ENCODE results near the gene MRGPRE. TPM values are rescaled to one million over a fixed set of nuclear protein-coding genes. Genes with fewer than 3 reads are reported as not detected.

Gene MRGPRE
- total and polyA plus RNA-seq, 2 donors (not counting 1 experiment from before 2014, with no cell fraction given): not detected

DNA sequence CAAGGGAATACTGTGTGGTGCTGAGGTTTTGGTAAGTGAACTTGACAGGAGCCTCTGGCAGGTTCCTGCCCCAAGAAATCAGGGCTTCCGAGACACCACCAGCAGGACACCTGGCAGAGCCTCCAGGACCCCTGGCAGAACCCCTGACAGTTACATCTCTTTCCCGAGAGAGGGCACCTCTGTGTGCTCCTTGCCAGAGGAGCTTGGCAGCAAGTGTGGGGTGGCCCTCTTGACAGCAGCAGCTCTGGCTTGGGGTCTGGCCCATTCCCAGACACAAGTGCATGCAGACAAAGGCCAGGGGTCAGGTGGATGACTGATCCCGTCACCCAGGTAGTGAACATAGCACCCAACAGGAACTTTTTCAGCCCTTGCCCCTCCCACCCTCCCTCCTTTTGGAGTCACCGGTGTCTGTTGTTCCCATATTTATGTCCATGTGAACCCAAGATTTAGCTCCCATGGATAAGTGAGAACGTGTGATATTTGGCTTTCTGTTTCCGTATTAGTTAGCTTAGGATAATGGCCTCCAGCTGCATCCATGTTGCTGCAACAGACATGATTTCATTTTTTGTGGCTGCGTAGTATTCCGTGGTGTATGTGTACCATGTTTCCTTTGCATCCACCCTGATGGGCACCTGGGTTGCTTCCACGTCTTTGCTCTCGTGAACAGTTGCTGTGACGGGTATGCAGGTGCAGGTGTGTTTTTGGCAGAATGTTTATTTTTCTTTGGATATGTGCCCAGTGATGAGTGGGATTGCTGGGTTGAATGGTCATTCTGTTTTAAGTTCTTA lies 45.9 kb downstream of the MRGPRE start:
- no peak overlapping the region for H3K4me3 Mint-ChIP-seq

More for the DNA sequence above, 45.9 kb downstream of the MRGPRE start:
- Histone ChIP-seq H3K27me3 (replicated peaks in 1 of 4; ENCODE audit: control extremely low read depth in 1 of 4, control insufficient read depth in 3 of 4, insufficient read depth in 4 of 4, low read length in 3 of 4) (peaks cover 0 to 2% (median 0%) of the 10 kb centered on the region in 4 experiments), H3K4me2 (replicated peaks; ENCODE audit: low read depth, low read length, poor library complexity, severe bottlenecking) (no peak overlapping the region), H4K20me1 (ENCODE audit: control insufficient read depth, insufficient read depth, low read length, poor library complexity, severe bottlenecking) (no peaks in the 10 kb centered on the region), H3K4me3 (ENCODE audit: control extremely low read depth in 1 of 5, extremely low read depth in 1 of 5, insufficient read depth in 1 of 5, low read depth in 2 of 5, low read length in 4 of 5) (no peak overlapping the region), H2AFZ (ENCODE audit: insufficient read depth, low read depth, low read length, poor library complexity, severe bottlenecking) (no peak overlapping the region), H3K27ac (ENCODE audit: low read length in 2 of 2) (no peak overlapping the region), H3K79me2 (ENCODE audit: control insufficient read depth, insufficient read depth, low read length) (no peaks in the 10 kb centered on the region), H3K9ac (ENCODE audit: low read length) (no peak overlapping the region), H3K36me3 (replicated peaks in 1 of 2; ENCODE audit: control extremely low read depth in 1 of 2, control insufficient read depth in 1 of 2, extremely low read depth in 1 of 2, insufficient read depth in 2 of 2, low read length in 1 of 2) (no peaks in the 10 kb centered on the region), H3K4me1 (ENCODE audit: control insufficient read depth in 2 of 2, insufficient read depth in 2 of 2, low read length in 2 of 2) (no peaks in the 10 kb centered on the region), H3K9me3 (ENCODE audit: control extremely low read depth in 1 of 3, control insufficient read depth in 2 of 3, insufficient read depth in 1 of 3, low read length in 2 of 3) (peaks cover 0 to 12% (median 0%) of the 10 kb centered on the region in 3 donors)
- no peak for ATAC-seq (ENCODE audit: low read depth)
- Mint-ChIP-seq H3K4me1 (no peaks in the 10 kb centered on the region), H3K27me3 (peaks cover 5% of the 10 kb centered on the region), H3K27ac (no peak overlapping the region), H3K9me3 (ENCODE audit: insufficient read depth) (no peaks in the 10 kb centered on the region)
- intact Hi-C loops (cut with micrococcal nuclease): no loop called here
- CTCF ChIA-PET: no interaction called here
- WGBS (ENCODE audit: insufficient coverage): 94% methylated on average over 8 of the region's 11 CpGs
- no peak for TF ChIP-seq EZH2 (IDR thresholded peaks at IDR 0.05; ENCODE audit: borderline replicate concordance, insufficient read depth, low read depth, low read length, poor library complexity, severe bottlenecking)
- TF ChIP-seq, protein P1, sequence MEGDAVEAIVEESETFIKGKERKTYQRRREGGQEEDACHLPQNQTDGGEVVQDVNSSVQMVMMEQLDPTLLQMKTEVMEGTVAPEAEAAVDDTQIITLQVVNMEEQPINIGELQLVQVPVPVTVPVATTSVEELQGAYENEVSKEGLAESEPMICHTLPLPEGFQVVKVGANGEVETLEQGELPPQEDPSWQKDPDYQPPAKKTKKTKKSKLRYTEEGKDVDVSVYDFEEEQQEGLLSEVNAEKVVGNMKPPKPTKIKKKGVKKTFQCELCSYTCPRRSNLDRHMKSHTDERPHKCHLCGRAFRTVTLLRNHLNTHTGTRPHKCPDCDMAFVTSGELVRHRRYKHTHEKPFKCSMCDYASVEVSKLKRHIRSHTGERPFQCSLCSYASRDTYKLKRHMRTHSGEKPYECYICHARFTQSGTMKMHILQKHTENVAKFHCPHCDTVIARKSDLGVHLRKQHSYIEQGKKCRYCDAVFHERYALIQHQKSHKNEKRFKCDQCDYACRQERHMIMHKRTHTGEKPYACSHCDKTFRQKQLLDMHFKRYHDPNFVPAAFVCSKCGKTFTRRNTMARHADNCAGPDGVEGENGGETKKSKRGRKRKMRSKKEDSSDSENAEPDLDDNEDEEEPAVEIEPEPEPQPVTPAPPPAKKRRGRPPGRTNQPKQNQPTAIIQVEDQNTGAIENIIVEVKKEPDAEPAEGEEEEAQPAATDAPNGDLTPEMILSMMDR (IDR thresholded peaks at IDR 0.05): no peak
- DNase-seq: no peak
- POLR2A ChIA-PET: no interaction called here

All from B cell (primary cell).